ENCODE data around the gene KIF26B. TPM values are rescaled to one million over a fixed set of nuclear protein-coding genes. Genes with fewer than 3 reads are reported as not detected.

Gene KIF26B
- total RNA-seq, 4 donors from 2014 or later: 0.20 to 0.79 (median 0.41) TPM; not detected in 1

- H3K27me3 ChIP-seq: no peaks in the 10 kb centered on the region
- no peak overlapping the region for H3K27ac ChIP-seq
- WGBS, 2 donors (ENCODE audit: low coverage in 1 of 2): 64% methylated on average over 4 of the region's 4 CpGs; no CpG with 5 or more reads in 1 of the 2 donors
- no peaks in the 10 kb centered on the region for H3K4me1 ChIP-seq
- TF ChIP-seq POLR2AphosphoS5 (IDR thresholded peaks at IDR 0.05) (no peak), POLR2A (IDR thresholded peaks at IDR 0.05) (no peak), CTCF (IDR thresholded peaks at IDR 0.05) (no peak), EP300 (IDR thresholded peaks at IDR 0.05; ENCODE audit: low read depth) (no peak)
- H3K36me3 ChIP-seq: no peaks in the 10 kb centered on the region
- no peak overlapping the region for H3K4me3 ChIP-seq
- in situ Hi-C loops (cut with MboI; ENCODE audit: low pct_ligation_motif_present in 1 of 4, low pct_unique_long_range_greater_than_20kb in 1 of 4, low sequenced_read_pairs in 3 of 4): no loop called here
- no peak for DNase-seq
- H3K9me3 ChIP-seq: peaks cover 5 to 7% of the 10 kb centered on the region in 2 donors
- intact Hi-C loops (cut with DNase I; ENCODE audit: low total_unique reads): no loop called here
Measured at GRCh38 chr1:245751116-245751515, 596.3 kb downstream of the KIF26B start.

- Histone ChIP-seq H3K4me1 (no peaks in the 10 kb centered on the region), H3K9me3 (peaks cover 5 to 7% of the 10 kb centered on the region in 2 donors), H3K27ac (no peak overlapping the region), H3K4me3 (no peak overlapping the region), H3K27me3 (no peaks in the 10 kb centered on the region), H3K36me3 (no peaks in the 10 kb centered on the region)
- no peak for TF ChIP-seq POLR2A (IDR thresholded peaks at IDR 0.05)
- TF ChIP-seq POLR2AphosphoS5 (IDR thresholded peaks at IDR 0.05): no peak
- no peak for TF ChIP-seq CTCF (IDR thresholded peaks at IDR 0.05)
- TF ChIP-seq EP300 (IDR thresholded peaks at IDR 0.05; ENCODE audit: low read depth): no peak
- intact Hi-C loops (cut with DNase I; ENCODE audit: low total_unique reads) (no loop called here), in situ Hi-C loops (cut with MboI; ENCODE audit: low pct_ligation_motif_present in 1 of 4, low pct_unique_long_range_greater_than_20kb in 1 of 4, low sequenced_read_pairs in 3 of 4) (no loop called here)
- no peak for DNase-seq
- 88 to 90% methylated on average over 5 to 12 of the region's 12 CpGs for WGBS, 2 donors (ENCODE audit: low coverage in 1 of 2)
Measured at GRCh38 chr1:245751726-245752470, 597.1 kb downstream of the KIF26B start.

GRCh38 chr1:245752561-245752960 lies 597.8 kb downstream of the KIF26B start:
- intact Hi-C loops (cut with DNase I; ENCODE audit: low total_unique reads) (no loop called here), in situ Hi-C loops (cut with MboI; ENCODE audit: low pct_ligation_motif_present in 1 of 4, low pct_unique_long_range_greater_than_20kb in 1 of 4, low sequenced_read_pairs in 3 of 4) (no loop called here)
- DNase-seq: no peak
- Histone ChIP-seq H3K4me1 (no peaks in the 10 kb centered on the region), H3K36me3 (no peaks in the 10 kb centered on the region), H3K9me3 (peaks cover 5 to 7% of the 10 kb centered on the region in 2 donors), H3K4me3 (no peak overlapping the region), H3K27me3 (no peaks in the 10 kb centered on the region), H3K27ac (no peak overlapping the region)
- WGBS, 2 donors (ENCODE audit: low coverage in 1 of 2): 80% methylated on average over 3 of the region's 3 CpGs; no CpG with 5 or more reads in 1 of the 2 donors
- TF ChIP-seq POLR2A (IDR thresholded peaks at IDR 0.05) (no peak), POLR2AphosphoS5 (IDR thresholded peaks at IDR 0.05) (no peak), CTCF (IDR thresholded peaks at IDR 0.05) (no peak), EP300 (IDR thresholded peaks at IDR 0.05; ENCODE audit: low read depth) (no peak)

- DNase-seq: no peak
- H3K36me3 ChIP-seq: no peaks in the 10 kb centered on the region
- 93 to 100% methylated on average over 2 of the region's 2 CpGs for WGBS, 2 donors (ENCODE audit: low coverage in 1 of 2)
- no peak overlapping the region for H3K4me3 ChIP-seq
- intact Hi-C loops (cut with DNase I; ENCODE audit: low total_unique reads): no loop called here
- in situ Hi-C loops (cut with MboI; ENCODE audit: low pct_ligation_motif_present in 1 of 4, low pct_unique_long_range_greater_than_20kb in 1 of 4, low sequenced_read_pairs in 3 of 4): no loop called here
- H3K4me1 ChIP-seq: no peaks in the 10 kb centered on the region
- TF ChIP-seq POLR2A (IDR thresholded peaks at IDR 0.05): no peak
- no peak for TF ChIP-seq POLR2AphosphoS5 (IDR thresholded peaks at IDR 0.05)
- TF ChIP-seq CTCF (IDR thresholded peaks at IDR 0.05): no peak
- TF ChIP-seq EP300 (IDR thresholded peaks at IDR 0.05; ENCODE audit: low read depth): no peak
- no peaks in the 10 kb centered on the region for H3K27me3 ChIP-seq
- no peak overlapping the region for H3K27ac ChIP-seq
- peaks cover 5 to 7% of the 10 kb centered on the region in 2 donors for H3K9me3 ChIP-seq
Measured at GRCh38 chr1:245753807-245754206, 599.0 kb downstream of the KIF26B start.

All from transverse colon (tissue), 4 donors.